ENCODE results near the gene TPBGL.

DNA sequence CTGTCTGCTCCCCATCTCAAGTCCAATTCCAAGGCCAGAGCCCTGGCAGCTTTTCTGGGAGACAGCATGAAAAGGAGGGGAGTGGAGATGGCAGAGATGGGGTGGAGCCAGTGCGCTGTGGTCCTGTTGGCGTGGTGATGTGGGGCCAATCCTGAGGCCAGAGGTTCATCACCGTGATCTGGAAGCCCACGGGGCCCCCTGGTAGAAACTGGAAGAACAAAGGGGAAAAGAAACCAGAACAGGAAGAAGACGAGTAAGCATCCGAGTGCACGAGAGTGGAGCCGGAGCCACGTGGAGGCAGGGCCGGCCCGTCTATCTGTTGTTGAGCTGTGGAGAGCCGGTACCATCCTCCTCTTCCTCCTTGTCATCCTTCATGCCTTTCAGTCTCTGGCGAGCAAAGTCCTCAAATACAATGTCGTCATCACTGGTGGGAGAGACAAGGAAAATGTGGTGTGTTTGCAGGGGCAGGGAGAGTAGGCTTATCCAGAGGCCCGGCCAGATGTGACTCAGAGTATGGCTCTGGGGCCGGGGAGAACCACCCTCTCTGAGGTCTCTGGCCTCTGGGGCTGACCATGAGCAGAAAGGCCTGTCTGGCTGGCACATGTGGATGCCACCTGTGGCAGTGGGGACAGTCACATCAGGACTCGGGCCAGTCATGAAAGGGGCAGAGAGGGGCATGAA lies 25.4 kb downstream of the TPBGL start:
- TF ChIP-seq CTCF (IDR thresholded peaks at IDR 0.05): no peak
- TF ChIP-seq POLR2A (IDR thresholded peaks at IDR 0.05): no peak
- TF ChIP-seq POLR2AphosphoS5 (IDR thresholded peaks at IDR 0.05): no peak
- no peak for TF ChIP-seq EP300 (IDR thresholded peaks at IDR 0.05)

Data from suprapubic skin (tissue), 4 donors.